Upper lobe of left lung (tissue), 4 donors: Measurements from ENCODE around the gene ACTG2.

Experiments
- EP300 ChIP-seq, 4 donors: sonication (generic); formaldehyde crosslinking; IDR thresholded peaks; one replicate each; pipeline ENCODE4 v1.5.1; 2017; ENCODE audit warnings: antibody characterized with exemption in 4 of 4, control low read depth in 2 of 4
- POLR2A ChIP-seq, 4 donors: fragments of 450-650 bp; IDR thresholded peaks; one replicate each; pipeline ENCODE4 v1.5.1; 2016 to 2017; ENCODE audit warnings: antibody characterized with exemption in 4 of 4, mild to moderate bottlenecking in 2 of 4
- POLR2AphosphoS5 ChIP-seq, 2 donors: sonication (generic); formaldehyde crosslinking; IDR thresholded peaks; one replicate each; pipeline ENCODE4 v1.5.1; 2017; ENCODE audit warnings: antibody characterized with exemption in 2 of 2
- TF ChIP-seq, protein P1 (sequence below), 6 experiments: fragments of 450-650 bp in 4 of 6; fragments of 200-600 bp in 2 of 6; sonication (generic) in 2 of 6; IDR thresholded peaks; one replicate each; pipeline ENCODE4 v1.5.1; 2016 to 2019; ENCODE audit warnings: antibody characterized with exemption in 6 of 6

DNA sequence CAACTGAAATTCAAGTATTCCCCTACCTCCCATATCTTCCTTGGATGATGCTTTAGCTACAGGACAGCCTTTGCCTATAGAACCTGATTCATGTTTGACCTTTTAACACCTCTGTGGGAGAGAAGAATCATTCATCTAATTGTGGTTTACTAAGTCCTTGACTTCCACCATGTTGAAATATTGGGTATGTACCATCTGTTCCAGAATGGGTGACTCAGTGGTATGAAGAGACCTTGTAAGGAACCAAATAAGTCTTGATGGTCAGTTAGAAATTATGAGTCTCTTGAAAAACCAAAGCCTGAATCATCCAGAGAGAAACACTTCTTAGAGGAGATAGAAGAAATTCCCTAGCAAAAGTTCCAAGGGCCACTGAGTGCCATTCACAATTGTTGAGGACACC is 36.6 kb upstream of the ACTG2 start:
- no peak for TF ChIP-seq POLR2A (IDR thresholded peaks at IDR 0.05)
- TF ChIP-seq, protein P1, sequence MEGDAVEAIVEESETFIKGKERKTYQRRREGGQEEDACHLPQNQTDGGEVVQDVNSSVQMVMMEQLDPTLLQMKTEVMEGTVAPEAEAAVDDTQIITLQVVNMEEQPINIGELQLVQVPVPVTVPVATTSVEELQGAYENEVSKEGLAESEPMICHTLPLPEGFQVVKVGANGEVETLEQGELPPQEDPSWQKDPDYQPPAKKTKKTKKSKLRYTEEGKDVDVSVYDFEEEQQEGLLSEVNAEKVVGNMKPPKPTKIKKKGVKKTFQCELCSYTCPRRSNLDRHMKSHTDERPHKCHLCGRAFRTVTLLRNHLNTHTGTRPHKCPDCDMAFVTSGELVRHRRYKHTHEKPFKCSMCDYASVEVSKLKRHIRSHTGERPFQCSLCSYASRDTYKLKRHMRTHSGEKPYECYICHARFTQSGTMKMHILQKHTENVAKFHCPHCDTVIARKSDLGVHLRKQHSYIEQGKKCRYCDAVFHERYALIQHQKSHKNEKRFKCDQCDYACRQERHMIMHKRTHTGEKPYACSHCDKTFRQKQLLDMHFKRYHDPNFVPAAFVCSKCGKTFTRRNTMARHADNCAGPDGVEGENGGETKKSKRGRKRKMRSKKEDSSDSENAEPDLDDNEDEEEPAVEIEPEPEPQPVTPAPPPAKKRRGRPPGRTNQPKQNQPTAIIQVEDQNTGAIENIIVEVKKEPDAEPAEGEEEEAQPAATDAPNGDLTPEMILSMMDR (IDR thresholded peaks at IDR 0.05): no peak
- no peak for TF ChIP-seq EP300 (IDR thresholded peaks at IDR 0.05)
- TF ChIP-seq POLR2AphosphoS5 (IDR thresholded peaks at IDR 0.05): no peak
